ENCODE data around the gene VPS16. TPM values are rescaled to one million over a fixed set of nuclear protein-coding genes. Genes with fewer than 3 reads are reported as not detected.

The VPS16 gene
- total RNA-seq, 1 experiment from 2014 or later: 24.7 TPM

DNA sequence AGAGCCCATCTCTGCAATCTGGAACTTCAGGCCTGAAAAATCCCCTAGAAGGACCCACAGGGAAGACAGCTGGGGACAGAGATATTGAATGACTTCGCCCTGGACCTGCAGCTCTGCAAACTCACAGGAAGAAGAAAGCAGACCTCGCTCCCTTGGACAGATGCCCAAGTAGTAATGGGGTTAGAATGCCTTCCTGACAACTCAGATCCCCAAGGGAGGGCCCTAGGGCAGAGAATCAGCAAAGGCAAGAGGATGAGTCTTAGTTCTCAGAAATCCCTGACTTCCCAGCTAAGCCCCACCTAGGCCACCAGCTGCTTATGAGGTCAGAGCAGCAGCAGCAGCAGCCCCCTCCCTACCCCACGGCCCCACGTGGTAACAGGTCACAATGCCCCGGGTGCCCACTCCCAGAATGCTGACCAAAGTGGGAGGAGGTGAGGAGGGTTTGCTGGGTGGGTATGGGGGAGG lies 25.9 kb upstream of the VPS16 start, which contains the start of gene C20orf141:
Gene C20orf141, plus strand, starts transcription at position 401 of the 465 bp plus-strand sequence. CDS start 198 bp downstream, outside the sequence.
- H3K9me2 ChIP-seq (replicated peaks; ENCODE audit: insufficient read depth, low read length): no peaks in the 10 kb centered on the region
- H4K20me1 ChIP-seq (ENCODE audit: insufficient read depth, low read depth, low read length): no peaks in the 10 kb centered on the region
- no peak for DNase-seq
- H3K27ac ChIP-seq (ENCODE audit: low read length): no peak within 1 kb of the TSS
- H3K4me2 ChIP-seq (ENCODE audit: low read depth, low read length, poor library complexity, severe bottlenecking): no peak within 1 kb of the TSS
- H3K9me3 ChIP-seq (ENCODE audit: low read length): no peaks in the 10 kb centered on the region
- no peak within 1 kb of the TSS for H2AFZ ChIP-seq (ENCODE audit: low read length)
- H3K79me2 ChIP-seq (ENCODE audit: low read length): no peaks in the 10 kb centered on the region
- H3K4me1 ChIP-seq (ENCODE audit: low read length): no peaks in the 10 kb centered on the region
- H3K27me3 ChIP-seq (ENCODE audit: low read length): no peaks in the 10 kb centered on the region
- no peak within 1 kb of the TSS for H3K4me3 ChIP-seq (ENCODE audit: low read length)
- no peaks in the 10 kb centered on the region for H3K36me3 ChIP-seq (ENCODE audit: insufficient read depth, low read length)
- H3K9ac ChIP-seq (ENCODE audit: low read length): no peak within 1 kb of the TSS

DNA sequence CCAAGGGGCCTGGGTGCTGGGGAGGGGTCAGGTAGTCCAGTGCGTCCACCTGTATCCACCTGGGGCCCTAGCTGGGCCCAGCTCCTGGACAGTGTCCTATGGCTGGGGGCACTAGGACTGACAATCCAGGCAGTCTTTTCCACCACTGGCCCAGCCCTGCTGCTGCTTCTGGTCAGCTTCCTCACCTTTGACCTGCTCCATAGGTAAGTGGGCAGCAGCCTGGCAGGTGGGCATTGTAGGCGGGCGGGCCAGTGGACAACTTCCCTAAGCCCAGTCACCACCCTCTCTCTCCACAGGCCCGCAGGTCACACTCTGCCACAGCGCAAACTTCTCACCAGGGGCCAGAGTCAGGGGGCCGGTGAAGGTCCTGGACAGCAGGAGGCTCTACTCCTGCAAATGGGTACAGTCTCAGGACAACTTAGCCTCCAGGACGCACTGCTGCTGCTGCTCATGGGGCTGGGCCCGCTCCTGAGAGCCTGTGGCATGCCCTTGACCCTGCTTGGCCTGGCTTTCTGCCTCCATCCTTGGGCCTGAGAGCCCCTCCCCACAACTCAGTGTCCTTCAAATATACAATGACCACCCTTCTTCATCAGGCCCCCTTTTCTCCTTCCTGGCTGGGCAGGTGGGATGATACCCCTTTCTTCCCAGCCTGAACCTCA lies 25.2 kb upstream of the VPS16 start:
- Histone ChIP-seq H3K27ac (ENCODE audit: low read length) (no peak overlapping the region), H3K4me1 (ENCODE audit: low read length) (no peaks in the 10 kb centered on the region), H3K4me3 (ENCODE audit: low read length) (no peak overlapping the region), H3K27me3 (ENCODE audit: low read length) (no peaks in the 10 kb centered on the region), H4K20me1 (ENCODE audit: insufficient read depth, low read depth, low read length) (no peaks in the 10 kb centered on the region), H3K9me2 (replicated peaks; ENCODE audit: insufficient read depth, low read length) (no peaks in the 10 kb centered on the region), H3K79me2 (ENCODE audit: low read length) (no peaks in the 10 kb centered on the region), H3K36me3 (ENCODE audit: insufficient read depth, low read length) (no peaks in the 10 kb centered on the region), H3K9ac (ENCODE audit: low read length) (no peak overlapping the region), H3K4me2 (ENCODE audit: low read depth, low read length, poor library complexity, severe bottlenecking) (no peak overlapping the region), H2AFZ (ENCODE audit: low read length) (no peak overlapping the region), H3K9me3 (ENCODE audit: low read length) (no peaks in the 10 kb centered on the region)
- no peak for DNase-seq

DNA sequence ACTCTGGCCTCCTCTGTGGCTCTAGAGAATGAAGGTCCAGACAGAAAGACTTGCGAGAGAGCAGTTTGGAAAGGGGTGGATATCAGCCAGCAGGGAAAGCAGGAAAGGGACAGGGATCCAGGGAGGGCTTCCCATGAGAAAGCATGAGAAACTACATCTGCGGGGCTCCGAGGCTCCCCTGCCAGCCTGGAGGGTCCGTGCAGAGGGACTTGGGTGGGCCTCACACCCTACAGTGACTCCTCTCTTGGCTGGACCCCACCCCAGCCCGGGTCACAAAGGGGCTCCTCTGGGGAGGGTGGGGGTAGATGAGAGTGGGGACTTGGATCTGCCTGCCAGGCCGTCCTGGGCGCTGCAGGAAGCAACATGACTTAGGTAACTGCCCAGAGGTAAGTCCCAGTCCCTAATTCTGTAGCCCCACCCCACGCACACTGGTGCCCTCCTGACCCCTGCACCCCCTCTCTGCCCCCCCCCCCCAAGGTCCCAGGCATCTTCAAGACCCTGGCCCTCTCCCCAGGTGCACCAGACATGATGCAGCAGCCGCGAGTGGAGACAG lies 24.4 kb upstream of the VPS16 start, which contains the start of gene TMEM239:
Gene TMEM239, plus strand, starts transcription at position 335 of the 553 bp plus-strand sequence. Its CDS starts 191 bp downstream, at position 526.
- Histone ChIP-seq H3K27ac (ENCODE audit: low read length) (no peak within 1 kb of the TSS), H3K4me2 (ENCODE audit: low read depth, low read length, poor library complexity, severe bottlenecking) (no peak within 1 kb of the TSS), H3K4me1 (ENCODE audit: low read length) (no peaks in the 10 kb centered on the region), H3K36me3 (ENCODE audit: insufficient read depth, low read length) (no peaks in the 10 kb centered on the region), H3K79me2 (ENCODE audit: low read length) (no peaks in the 10 kb centered on the region), H4K20me1 (ENCODE audit: insufficient read depth, low read depth, low read length) (no peaks in the 10 kb centered on the region), H3K4me3 (ENCODE audit: low read length) (no peak within 1 kb of the TSS), H3K9me3 (ENCODE audit: low read length) (no peaks in the 10 kb centered on the region), H3K27me3 (ENCODE audit: low read length) (no peaks in the 10 kb centered on the region), H2AFZ (ENCODE audit: low read length) (peak within 1 kb of the TSS; percentile 89; the same call in 1 of the 2 replicates), H3K9ac (ENCODE audit: low read length) (peak within 1 kb of the TSS; percentile 36), H3K9me2 (replicated peaks; ENCODE audit: insufficient read depth, low read length) (no peaks in the 10 kb centered on the region)
- no peak for DNase-seq

DNA sequence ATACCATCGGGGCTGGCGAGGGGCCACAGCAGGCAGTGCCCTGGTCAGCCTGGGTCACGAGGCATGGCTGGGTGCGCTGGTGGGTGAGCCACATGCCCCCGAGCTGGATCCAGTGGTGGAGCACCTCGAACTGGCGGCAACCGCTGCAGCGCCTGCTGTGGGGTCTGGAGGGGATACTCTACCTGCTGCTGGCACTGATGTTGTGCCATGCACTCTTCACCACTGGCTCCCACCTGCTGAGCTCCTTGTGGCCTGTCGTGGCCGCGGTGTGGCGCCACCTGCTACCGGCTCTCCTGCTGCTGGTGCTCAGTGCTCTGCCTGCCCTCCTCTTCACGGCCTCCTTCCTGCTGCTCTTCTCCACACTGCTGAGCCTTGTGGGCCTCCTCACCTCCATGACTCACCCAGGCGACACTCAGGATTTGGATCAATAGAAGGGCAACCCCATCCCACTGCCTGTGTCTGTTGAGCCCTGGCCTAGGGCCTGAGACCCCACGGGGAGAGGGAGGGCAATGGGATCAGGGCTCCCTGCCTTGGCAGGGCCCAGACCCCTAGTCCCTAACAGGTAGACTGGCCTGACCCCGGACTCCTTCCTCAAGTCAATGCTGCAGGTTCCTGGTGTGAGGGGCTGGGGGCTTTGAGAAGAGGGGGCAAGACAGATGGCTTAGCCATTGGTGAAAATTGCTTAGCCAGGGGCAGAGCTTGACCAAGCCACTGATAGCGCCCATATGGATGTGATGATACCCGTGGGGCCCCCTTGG lies 23.8 kb upstream of the VPS16 start:
- peak overlapping the region; percentile 89; the same call in 1 of the 2 replicates for H2AFZ ChIP-seq (ENCODE audit: low read length)

DNA sequence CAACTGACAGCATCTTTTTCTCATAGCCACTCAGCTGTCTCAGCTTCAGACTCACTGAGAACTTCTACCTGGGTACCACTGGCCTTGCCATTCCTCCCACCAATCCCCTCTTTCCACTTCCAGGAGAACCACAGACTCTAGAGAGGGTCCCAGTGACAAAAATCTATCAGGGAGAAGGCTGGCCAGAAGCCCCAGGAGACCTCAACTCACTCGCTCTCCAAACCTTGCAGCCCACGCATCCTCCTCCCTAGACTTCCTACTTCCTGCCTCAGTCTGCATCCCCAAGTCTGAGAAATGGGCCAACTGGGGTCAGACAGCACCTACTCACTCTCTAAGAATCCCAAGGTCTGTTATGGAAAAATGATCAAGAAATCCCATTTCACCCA lies 23.2 kb upstream of the VPS16 start:
- Histone ChIP-seq H3K4me2 (ENCODE audit: low read depth, low read length, poor library complexity, severe bottlenecking) (no peak overlapping the region), H3K4me3 (ENCODE audit: low read length) (no peak overlapping the region), H4K20me1 (ENCODE audit: insufficient read depth, low read depth, low read length) (no peaks in the 10 kb centered on the region), H3K9me3 (ENCODE audit: low read length) (no peaks in the 10 kb centered on the region), H3K27me3 (ENCODE audit: low read length) (no peaks in the 10 kb centered on the region), H3K27ac (ENCODE audit: low read length) (no peak overlapping the region), H2AFZ (ENCODE audit: low read length) (no peak overlapping the region), H3K9me2 (replicated peaks; ENCODE audit: insufficient read depth, low read length) (no peaks in the 10 kb centered on the region), H3K36me3 (ENCODE audit: insufficient read depth, low read length) (no peaks in the 10 kb centered on the region), H3K9ac (ENCODE audit: low read length) (no peak overlapping the region), H3K4me1 (ENCODE audit: low read length) (no peaks in the 10 kb centered on the region), H3K79me2 (ENCODE audit: low read length) (no peaks in the 10 kb centered on the region)
- DNase-seq: no peak

More for the DNA sequence above, 23.8 kb upstream of the VPS16 start:
- peak; percentile 88 for DNase-seq
- Histone ChIP-seq H3K27ac (ENCODE audit: low read length) (no peak overlapping the region), H3K79me2 (ENCODE audit: low read length) (no peaks in the 10 kb centered on the region), H3K9me3 (ENCODE audit: low read length) (no peaks in the 10 kb centered on the region), H3K27me3 (ENCODE audit: low read length) (no peaks in the 10 kb centered on the region), H3K4me1 (ENCODE audit: low read length) (no peaks in the 10 kb centered on the region), H4K20me1 (ENCODE audit: insufficient read depth, low read depth, low read length) (no peaks in the 10 kb centered on the region), H3K9me2 (replicated peaks; ENCODE audit: insufficient read depth, low read length) (no peaks in the 10 kb centered on the region), H3K4me2 (ENCODE audit: low read depth, low read length, poor library complexity, severe bottlenecking) (no peak overlapping the region), H3K9ac (ENCODE audit: low read length) (peak overlapping the region; percentile 36), H3K4me3 (ENCODE audit: low read length) (no peak overlapping the region), H3K36me3 (ENCODE audit: insufficient read depth, low read length) (no peaks in the 10 kb centered on the region)

DNA sequence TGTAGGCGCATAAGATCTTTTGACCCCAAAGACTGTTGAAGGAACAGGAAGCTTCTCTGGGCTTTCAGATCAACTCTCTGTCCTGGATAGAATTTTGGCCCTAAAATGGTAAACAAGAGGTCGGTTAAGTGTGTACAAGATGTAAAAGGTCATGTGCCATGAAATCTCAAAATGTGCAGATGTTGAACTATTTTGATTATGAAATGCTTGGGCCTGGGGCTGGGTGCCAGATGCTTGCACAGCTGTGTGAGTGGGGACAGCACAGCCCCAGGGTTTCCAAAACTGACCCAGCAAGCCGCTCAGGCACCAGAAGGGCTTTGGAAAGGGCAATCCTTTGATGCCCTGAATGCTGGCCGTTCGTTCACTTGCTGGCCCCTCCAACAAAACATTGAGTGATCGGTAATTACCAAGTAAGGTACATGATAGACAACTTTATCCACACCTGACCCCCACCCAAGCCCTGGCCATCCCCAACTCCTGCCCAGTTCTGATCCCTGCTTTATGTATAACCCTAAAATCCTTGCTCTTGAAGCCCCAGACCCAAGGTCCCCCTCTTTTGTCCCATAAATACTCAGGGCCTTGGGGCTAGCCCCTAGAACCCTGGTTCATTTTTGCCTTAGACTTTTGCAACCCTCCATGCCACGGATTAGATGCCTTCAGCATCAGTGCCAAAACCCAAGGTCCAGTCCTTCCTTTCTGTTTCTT lies 22.5 kb upstream of the VPS16 start:
- Histone ChIP-seq H3K27me3 (ENCODE audit: low read length) (no peaks in the 10 kb centered on the region), H2AFZ (ENCODE audit: low read length) (no peak overlapping the region), H3K27ac (ENCODE audit: low read length) (no peak overlapping the region), H3K4me2 (ENCODE audit: low read depth, low read length, poor library complexity, severe bottlenecking) (no peak overlapping the region), H3K79me2 (ENCODE audit: low read length) (no peaks in the 10 kb centered on the region), H3K9ac (ENCODE audit: low read length) (no peak overlapping the region), H3K4me3 (ENCODE audit: low read length) (no peak overlapping the region), H3K36me3 (ENCODE audit: insufficient read depth, low read length) (no peaks in the 10 kb centered on the region), H3K9me2 (replicated peaks; ENCODE audit: insufficient read depth, low read length) (no peaks in the 10 kb centered on the region), H3K9me3 (ENCODE audit: low read length) (no peaks in the 10 kb centered on the region), H4K20me1 (ENCODE audit: insufficient read depth, low read depth, low read length) (no peaks in the 10 kb centered on the region), H3K4me1 (ENCODE audit: low read length) (no peaks in the 10 kb centered on the region)
- no peak for DNase-seq

DNA sequence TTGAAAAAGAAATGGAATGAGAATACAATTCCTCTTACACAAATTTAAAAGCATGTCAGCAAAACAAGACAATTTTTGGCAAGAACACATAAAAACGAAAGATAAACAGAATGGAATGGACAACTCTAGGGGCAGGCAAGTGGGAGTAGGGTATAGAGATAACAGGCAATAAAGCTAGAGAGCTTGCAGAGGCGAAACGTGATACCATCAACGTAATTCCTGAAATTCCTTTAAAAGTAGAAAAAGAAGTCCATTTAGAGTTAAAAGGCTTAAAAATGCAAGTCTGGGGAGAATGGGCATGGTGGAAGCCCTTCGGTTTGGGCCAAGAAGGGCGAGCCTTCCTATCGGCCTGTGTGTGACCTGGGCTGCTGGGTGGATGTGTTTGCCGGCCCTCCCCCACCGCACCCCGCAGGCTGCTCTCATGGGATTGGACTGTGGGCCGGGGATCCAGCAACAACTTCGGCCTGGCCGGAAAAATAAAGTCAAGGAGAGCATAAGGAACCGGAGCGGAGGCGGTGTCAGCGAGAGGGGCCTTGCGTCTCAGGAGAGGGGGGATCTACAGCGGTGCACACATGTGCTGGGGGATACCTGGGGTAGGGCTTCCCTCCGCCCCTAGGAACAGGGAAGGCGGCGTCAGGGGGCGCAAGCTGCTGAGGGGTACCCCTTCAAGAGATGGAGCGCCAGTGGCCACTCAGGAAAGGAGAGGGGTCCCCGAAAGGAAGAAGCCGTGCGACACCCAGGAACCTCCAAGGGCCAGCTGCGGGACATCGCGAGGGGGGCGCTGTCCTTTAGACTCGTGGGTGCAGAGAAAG lies 20.3 kb upstream of the VPS16 start:
- Histone ChIP-seq H3K9me3 (ENCODE audit: low read length) (no peaks in the 10 kb centered on the region), H3K4me3 (ENCODE audit: low read length) (no peak overlapping the region), H3K27ac (ENCODE audit: low read length) (no peak overlapping the region), H3K79me2 (ENCODE audit: low read length) (no peaks in the 10 kb centered on the region), H2AFZ (ENCODE audit: low read length) (no peak overlapping the region), H3K9me2 (replicated peaks; ENCODE audit: insufficient read depth, low read length) (no peaks in the 10 kb centered on the region), H3K36me3 (ENCODE audit: insufficient read depth, low read length) (no peaks in the 10 kb centered on the region), H4K20me1 (ENCODE audit: insufficient read depth, low read depth, low read length) (no peaks in the 10 kb centered on the region), H3K4me2 (ENCODE audit: low read depth, low read length, poor library complexity, severe bottlenecking) (no peak overlapping the region), H3K27me3 (ENCODE audit: low read length) (no peaks in the 10 kb centered on the region), H3K4me1 (ENCODE audit: low read length) (no peaks in the 10 kb centered on the region), H3K9ac (ENCODE audit: low read length) (no peak overlapping the region)
- no peak for DNase-seq

All from Karpas-422 (cell line).